Colonic mucosa (tissue), 4 donors: ENCODE results near the gene TEDC1. TPM values are rescaled to one million over a fixed set of nuclear protein-coding genes. Genes with fewer than 3 reads are reported as not detected.

Experiments
- DNase-seq: peaks from one replicate; pipeline ENCODE4 v3.0.0-alpha.2; 2020
- H3K27ac ChIP-seq: fragments of 200-600 bp; one replicate; pipeline ENCODE4 v1.8.0; 2021
- H3K27me3 ChIP-seq: fragments of 200-600 bp; one replicate; pipeline ENCODE4 v1.8.0; 2021
- H3K36me3 ChIP-seq: fragments of 200-600 bp; one replicate; pipeline ENCODE4 v1.8.0; 2021
- H3K4me1 ChIP-seq: fragments of 200-600 bp; one replicate; pipeline ENCODE4 v1.8.0; 2021; ENCODE audit warnings: mild to moderate bottlenecking
- H3K4me3 ChIP-seq: fragments of 200-600 bp; one replicate; pipeline ENCODE4 v1.8.0; 2021
- H3K9ac ChIP-seq, 2 donors: one replicate each; pipeline ENCODE4 v1.7.0; 2013; ENCODE audit warnings: control low read depth in 2 of 2, low read depth in 2 of 2, low read length in 2 of 2
- H3K9me3 ChIP-seq: fragments of 200-600 bp; one replicate; pipeline ENCODE4 v1.8.0; 2021
- CTCF ChIP-seq: fragments of 200-600 bp; IDR thresholded peaks from one replicate; pipeline ENCODE4 v1.8.0; 2022; ENCODE audit warnings: antibody characterized with exemption, mild to moderate bottlenecking
- intact Hi-C: fragments of 100-400 bp; cut with DNase I; formaldehyde crosslinking; loops from one replicate; pipeline ENCODE4 v1.14.1; 2022
- total RNA-seq, 2 donors: library from RNA; stranded (reverse); fragmentation: NEBNext Ultra II Directional in 1 of 2; extraction: Animal tissue kit (Norgen Biotek cat#: 25700) in 1 of 2; gene quantifications; one replicate each; pipeline ENCODE4 v1.2.1, GENCODE V29; 2021
- donor health status: healthy.
- donor health status: DM: no; HTN: no; CAD: no.
- donor health status: DM: no; HTN: no; CAD: no.

The TEDC1 gene
- total RNA-seq, 2 donors from 2014 or later = 15.0 to 55.7 TPM

- peaks cover 32% of the 10 kb centered on the region for H3K27me3 ChIP-seq
These were observed 37.0 kb downstream of the TEDC1 start for GRCh38 chr14:105527826-105528585.

GRCh38 chr14:105528586-105529318 is 37.7 kb downstream of the TEDC1 start:
- H3K36me3 ChIP-seq = no peaks in the 10 kb centered on the region
- intact Hi-C loops = loop anchor here (5.0 to 10.0 kb wide), 4 partner anchors 36 to 324 kb away; partner anchors contain the start of gene TEDC1
- peak overlapping the region; percentile 54 for H3K4me3 ChIP-seq
- H3K9ac ChIP-seq = peak overlapping the region in 1 of 2 donors; percentile 50
- TF ChIP-seq CTCF = no peak
- no peak for DNase-seq
- peaks cover 16% of the 10 kb centered on the region for H3K4me1 ChIP-seq
- no peaks in the 10 kb centered on the region for H3K9me3 ChIP-seq
- no peak overlapping the region for H3K27ac ChIP-seq
- H3K27me3 ChIP-seq = peaks cover 32% of the 10 kb centered on the region

More at GRCh38 chr14:105527826-105528585, 37.0 kb downstream of the TEDC1 start:
- no peaks in the 10 kb centered on the region for H3K9me3 ChIP-seq
- H3K27ac ChIP-seq = no peak overlapping the region
- peak; percentile 74 for TF ChIP-seq CTCF
- peak overlapping the region; percentile 2 to 72 for H3K9ac ChIP-seq
- H3K36me3 ChIP-seq = no peaks in the 10 kb centered on the region
- intact Hi-C loops = loop anchor here (5.0 to 10.0 kb wide), 4 partner anchors 36 to 323 kb away; partner anchors contain the start of gene TEDC1
- H3K4me3 ChIP-seq = peak overlapping the region; percentile 54
- peak; percentile 79 for DNase-seq
- H3K4me1 ChIP-seq = peaks cover 16% of the 10 kb centered on the region

GRCh38 chr14:105529319-105529568 is 38.2 kb downstream of the TEDC1 start:
- peaks cover 16% of the 10 kb centered on the region for H3K4me1 ChIP-seq
- no peak for TF ChIP-seq CTCF
- H3K9ac ChIP-seq = no peak overlapping the region
- H3K9me3 ChIP-seq = no peaks in the 10 kb centered on the region
- intact Hi-C loops = loop anchor here (5.0 to 10.0 kb wide), 4 partner anchors 37 to 324 kb away; partner anchors contain the start of gene TEDC1
- H3K27me3 ChIP-seq = peaks cover 32% of the 10 kb centered on the region
- no peak for DNase-seq
- no peaks in the 10 kb centered on the region for H3K36me3 ChIP-seq
- H3K4me3 ChIP-seq = peak overlapping the region; percentile 54
- no peak overlapping the region for H3K27ac ChIP-seq

- Histone ChIP-seq H3K4me3 (no peak overlapping the region), H3K9me3 (no peaks in the 10 kb centered on the region), H3K9ac (no peak overlapping the region), H3K4me1 (peaks cover 16% of the 10 kb centered on the region), H3K36me3 (no peaks in the 10 kb centered on the region), H3K27ac (no peak overlapping the region), H3K27me3 (peaks cover 32% of the 10 kb centered on the region)
- intact Hi-C loops = loop anchor here (5.0 to 10.0 kb wide), 4 partner anchors 37 to 325 kb away; partner anchors contain the start of gene TEDC1
- DNase-seq = no peak
- no peak for TF ChIP-seq CTCF
These were observed 38.7 kb downstream of the TEDC1 start for GRCh38 chr14:105529569-105530284.
